ENCODE results near the gene PSD2. TPM values are rescaled to one million over a fixed set of nuclear protein-coding genes. Genes with fewer than 3 reads are reported as not detected.

PSD2 gene
- total RNA-seq, 1 donor from 2014 or later: not detected

DNA sequence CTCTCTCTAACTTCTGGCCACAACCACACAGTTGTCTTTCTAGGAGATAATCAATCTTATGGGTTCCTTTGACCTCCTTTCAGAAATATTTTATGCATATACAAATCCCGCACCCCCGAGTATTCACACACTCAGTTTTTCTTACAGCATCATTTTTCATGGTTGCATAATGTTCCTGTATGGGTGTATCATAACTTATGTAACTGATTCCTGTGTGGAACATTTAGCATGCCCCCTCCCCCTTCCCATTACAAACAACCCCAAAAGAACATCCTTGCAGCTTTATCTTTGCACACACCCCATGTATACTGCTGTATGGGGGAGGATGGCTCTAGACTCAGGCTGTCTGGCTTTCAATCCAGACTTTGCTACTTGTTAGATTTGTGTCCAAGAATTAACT is 93.8 kb downstream of the PSD2 start:
- no peak for ATAC-seq
- no peaks in the 10 kb centered on the region for H3K27me3 ChIP-seq
- no peak overlapping the region for H3K4me3 ChIP-seq
- H3K36me3 ChIP-seq: no peaks in the 10 kb centered on the region
- no peak overlapping the region for H3K27ac ChIP-seq
- no peaks in the 10 kb centered on the region for H3K4me1 ChIP-seq
- DNase-seq: no peak
- intact Hi-C loops (cut with DNase I): no loop called here
- no peaks in the 10 kb centered on the region for H3K9me3 ChIP-seq
- TF ChIP-seq, protein P1, sequence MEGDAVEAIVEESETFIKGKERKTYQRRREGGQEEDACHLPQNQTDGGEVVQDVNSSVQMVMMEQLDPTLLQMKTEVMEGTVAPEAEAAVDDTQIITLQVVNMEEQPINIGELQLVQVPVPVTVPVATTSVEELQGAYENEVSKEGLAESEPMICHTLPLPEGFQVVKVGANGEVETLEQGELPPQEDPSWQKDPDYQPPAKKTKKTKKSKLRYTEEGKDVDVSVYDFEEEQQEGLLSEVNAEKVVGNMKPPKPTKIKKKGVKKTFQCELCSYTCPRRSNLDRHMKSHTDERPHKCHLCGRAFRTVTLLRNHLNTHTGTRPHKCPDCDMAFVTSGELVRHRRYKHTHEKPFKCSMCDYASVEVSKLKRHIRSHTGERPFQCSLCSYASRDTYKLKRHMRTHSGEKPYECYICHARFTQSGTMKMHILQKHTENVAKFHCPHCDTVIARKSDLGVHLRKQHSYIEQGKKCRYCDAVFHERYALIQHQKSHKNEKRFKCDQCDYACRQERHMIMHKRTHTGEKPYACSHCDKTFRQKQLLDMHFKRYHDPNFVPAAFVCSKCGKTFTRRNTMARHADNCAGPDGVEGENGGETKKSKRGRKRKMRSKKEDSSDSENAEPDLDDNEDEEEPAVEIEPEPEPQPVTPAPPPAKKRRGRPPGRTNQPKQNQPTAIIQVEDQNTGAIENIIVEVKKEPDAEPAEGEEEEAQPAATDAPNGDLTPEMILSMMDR (IDR thresholded peaks at IDR 0.05): no peak

DNA sequence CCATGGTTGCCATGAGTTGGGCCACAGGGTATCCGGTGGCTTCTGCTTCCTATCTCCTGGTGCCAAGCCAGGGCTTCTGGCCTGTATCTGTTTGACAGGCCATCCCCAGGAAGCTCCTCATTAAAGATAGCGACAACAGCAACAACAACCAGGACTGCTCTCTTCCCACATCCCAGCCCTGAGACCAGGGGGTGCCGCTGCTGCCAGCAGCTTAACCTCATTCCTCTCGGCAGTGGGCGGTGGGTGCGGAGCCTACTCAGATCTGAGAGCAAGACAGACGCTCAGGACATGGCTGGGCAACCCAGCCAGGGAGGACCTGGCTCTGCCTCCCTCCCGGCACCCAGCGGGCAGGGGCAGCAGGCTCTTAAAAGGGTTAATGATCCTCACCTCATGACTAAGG is 98.3 kb downstream of the PSD2 start:
- Histone ChIP-seq H3K36me3 (no peaks in the 10 kb centered on the region), H3K9me3 (no peaks in the 10 kb centered on the region), H3K27me3 (no peaks in the 10 kb centered on the region), H3K27ac (no peak overlapping the region), H3K4me1 (peaks cover 4% of the 10 kb centered on the region), H3K4me3 (no peak overlapping the region)
- intact Hi-C loops (cut with DNase I): no loop called here
- DNase-seq (peak; percentile 49), ATAC-seq (no peak)
- TF ChIP-seq, protein P1 (IDR thresholded peaks at IDR 0.05): no peak

Other genes starting within 250 kb of the PSD2 start
- 95.9 TPM for gene UBE2D2, start 234.5 kb upstream of the PSD2 start, total RNA-seq
- 30.6 TPM for gene CXXC5, start 147.5 kb upstream of the PSD2 start, total RNA-seq
- gene NRG2, start 247.5 kb downstream of the PSD2 start, total RNA-seq: 1.4 TPM